Right renal cortex interstitium (tissue), 3 donors: ENCODE data around the gene PPY. TPM values are rescaled to one million over a fixed set of nuclear protein-coding genes. Genes with fewer than 3 reads are reported as not detected.
"Not testable (repeated sequence)": the region's sequence is repeated elsewhere in the genome, so short reads cannot be mapped to it uniquely, and the experiment has no call there.

Experiments
- DNase-seq, 3 donors: peaks; one replicate each; pipeline ENCODE4 v3.0.0-alpha.2; 2013; ENCODE audit warnings: low read depth in 3 of 3, low spot score in 2 of 3
- polyA plus RNA-seq, 3 donors: library from polyadenylated mRNA; unstranded; fragments of 120-200 nt; gene quantifications; one replicate each; pipeline ENCODE4 v1.2.1, GENCODE V29; 2013; ENCODE audit not compliant: insufficient read length in 3 of 3

PPY gene, protein sequence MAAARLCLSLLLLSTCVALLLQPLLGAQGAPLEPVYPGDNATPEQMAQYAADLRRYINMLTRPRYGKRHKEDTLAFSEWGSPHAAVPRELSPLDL
- polyA plus RNA-seq: under 1 TPM in 1 of 3 donors, not detected in 2; 0.60 TPM

DNA sequence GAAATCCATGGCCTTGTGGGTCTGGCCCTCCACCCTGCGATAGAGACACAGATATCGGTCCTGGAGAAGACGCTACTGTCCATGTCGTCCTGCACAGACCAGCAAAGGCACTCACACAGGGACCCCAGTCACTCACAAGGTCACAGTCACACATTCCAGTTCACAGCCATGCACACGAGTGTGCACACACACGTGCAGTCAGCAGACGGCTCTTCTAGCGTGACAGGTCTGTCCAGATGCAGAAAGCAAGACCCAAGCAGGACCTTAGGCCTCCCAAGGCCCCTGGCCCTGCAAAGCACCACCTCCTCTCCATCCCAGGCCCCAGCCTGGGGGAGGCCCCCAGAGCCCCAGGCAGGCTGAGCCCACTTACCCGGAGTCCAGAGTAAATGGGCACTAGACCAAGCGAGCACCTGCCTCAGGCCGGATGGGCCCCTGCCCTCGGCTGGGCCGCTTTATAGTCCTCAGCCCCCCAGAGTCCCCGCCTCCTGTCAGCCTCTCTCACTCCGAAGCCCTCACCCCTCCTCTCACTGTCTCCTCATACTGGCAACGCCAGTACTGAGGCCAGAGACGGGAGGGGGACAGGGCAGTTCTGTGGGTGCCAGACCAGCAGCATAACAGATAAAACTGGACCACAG lies at the start of gene PPY:
TSS of gene PPY (minus strand) at position 426 of the 635 bp plus-strand sequence. CDS start 822 bp downstream, outside the sequence.
- DNase-seq: no peak

DNA sequence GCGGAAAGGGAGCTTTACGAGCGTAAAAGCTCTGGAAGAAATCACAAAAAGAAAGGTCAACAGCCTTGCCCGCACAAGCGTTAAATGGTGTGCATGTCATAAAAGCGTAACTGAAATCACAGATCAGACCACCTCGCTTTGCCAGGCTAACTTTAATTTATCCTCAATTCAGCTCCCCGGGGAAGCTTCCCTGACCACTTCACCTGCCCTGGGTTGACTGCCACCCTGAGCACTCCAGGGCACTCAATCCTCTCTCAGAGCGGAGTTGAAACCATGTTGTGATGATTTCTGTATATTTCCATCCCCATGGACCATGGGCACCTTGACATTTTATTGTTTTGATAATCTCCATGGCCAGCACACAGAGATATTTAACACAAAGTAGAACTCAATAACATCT lies 46.0 kb upstream of the PPY start:
- DNase-seq: no peak

DNA sequence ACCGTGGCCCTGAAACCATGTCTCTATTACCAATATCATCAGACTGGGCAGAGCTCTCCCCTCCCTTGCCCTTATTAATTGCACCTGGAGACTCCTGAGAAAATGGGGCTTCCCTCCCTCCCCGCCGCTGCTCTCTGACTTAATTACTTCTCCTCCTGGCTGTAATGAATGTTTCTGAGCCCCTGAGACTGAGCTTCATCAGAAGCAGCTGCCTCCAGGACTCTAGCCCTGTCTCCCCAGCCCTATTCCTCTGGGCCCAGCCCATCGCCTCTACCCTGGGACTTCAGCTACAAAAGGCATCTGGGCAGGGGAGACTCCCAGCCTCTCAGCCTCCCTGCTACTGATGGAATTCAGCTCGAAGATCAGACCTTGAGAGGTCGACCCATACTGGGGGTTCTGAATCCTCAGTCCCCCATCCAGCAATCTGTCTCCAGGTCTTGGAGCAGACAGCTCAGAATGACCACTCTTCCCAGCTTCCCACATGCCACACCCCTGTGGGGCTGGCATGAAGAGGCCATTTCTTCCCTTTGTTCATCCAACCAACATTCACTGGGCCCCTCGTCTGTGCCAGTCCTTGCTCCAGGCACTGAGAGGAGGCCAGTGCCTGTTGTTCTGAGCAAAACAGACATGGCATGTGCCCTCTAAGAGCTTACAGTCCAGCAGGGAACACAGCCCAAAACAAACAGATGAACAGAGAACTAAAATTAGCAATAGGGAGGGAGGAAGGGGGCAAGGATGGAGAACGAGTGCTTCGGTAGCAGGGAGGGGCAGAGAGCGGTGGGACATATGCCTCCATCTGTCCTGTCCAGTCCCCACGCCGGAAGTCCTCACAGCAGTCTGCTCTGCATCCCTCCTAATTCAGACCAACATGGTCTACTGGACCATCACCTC lies 45.1 kb upstream of the PPY start:
- no peak for DNase-seq

- DNase-seq: no peak
Observed at GRCh38 chr17:43986225-43986981, 44.1 kb upstream of the PPY start.

GRCh38 chr17:43984521-43984920 lies 42.2 kb upstream of the PPY start:
- no peak for DNase-seq

- no peak for DNase-seq
Observed at GRCh38 chr17:43983515-43984411, 41.5 kb upstream of the PPY start.

GRCh38 chr17:43983196-43983514 lies 40.9 kb upstream of the PPY start:
- DNase-seq: no peak

DNA sequence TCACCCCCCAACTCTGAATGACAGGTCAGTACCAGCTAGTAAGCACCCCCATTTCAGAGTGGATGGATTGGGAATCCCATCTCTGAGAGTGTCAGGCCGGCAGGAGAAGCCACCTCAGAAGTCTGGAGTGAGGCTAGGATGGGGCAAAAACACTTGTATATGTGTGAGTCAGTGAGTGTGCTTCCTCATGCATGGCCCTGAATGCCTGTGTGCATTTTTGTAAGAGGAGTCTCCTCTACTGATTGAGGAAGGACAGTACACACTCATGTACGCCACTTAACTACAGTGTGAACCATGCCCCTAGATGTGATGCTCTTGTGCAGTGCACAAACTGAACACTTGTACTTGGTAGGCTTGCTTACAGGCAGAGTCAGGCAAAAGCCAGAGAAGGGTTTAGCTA lies 39.9 kb upstream of the PPY start:
- no peak for DNase-seq

- no peak for DNase-seq
Observed at GRCh38 chr17:43979671-43980070, 37.4 kb upstream of the PPY start.

DNA sequence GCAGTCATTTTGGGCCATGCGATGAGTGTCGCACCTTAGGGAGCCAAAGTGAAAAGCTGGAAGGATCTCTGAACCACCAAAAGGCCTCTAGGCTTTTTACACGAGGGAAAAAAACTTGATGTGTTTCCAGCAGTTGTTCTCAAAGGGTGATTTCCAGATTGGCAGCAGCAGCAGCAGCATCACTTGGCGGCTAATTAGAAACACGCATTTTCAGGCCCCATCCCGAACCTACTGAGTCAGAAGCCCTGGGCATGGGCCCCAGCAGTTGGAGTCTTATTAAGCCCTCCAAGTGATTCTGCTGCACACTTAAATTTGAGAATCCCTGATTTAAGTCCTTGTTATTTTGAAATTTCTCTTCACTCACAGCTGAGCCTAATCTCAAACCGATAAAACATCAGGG lies 36.7 kb upstream of the PPY start:
- no peak for DNase-seq

DNA sequence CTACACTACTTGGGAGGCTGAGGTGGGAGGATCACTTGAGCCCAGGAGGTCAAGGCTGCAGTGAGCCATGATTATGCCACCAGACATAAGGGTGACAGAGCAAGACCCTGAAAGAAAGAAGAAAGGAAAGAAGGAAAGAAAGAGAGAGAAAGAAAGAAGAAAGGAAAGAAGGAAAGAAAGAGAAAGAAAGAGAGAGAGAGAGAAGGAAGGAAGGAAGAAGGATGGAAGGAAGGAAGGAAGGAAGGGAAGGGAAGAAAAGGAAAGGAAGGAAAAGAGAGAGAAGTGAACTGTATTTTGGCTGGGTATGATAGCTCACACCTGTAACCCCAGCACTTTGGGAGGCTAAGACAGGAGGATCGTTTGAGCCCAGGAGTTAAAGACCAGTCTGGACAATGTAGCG lies 35.8 kb upstream of the PPY start:
- DNase-seq: no peak

DNA sequence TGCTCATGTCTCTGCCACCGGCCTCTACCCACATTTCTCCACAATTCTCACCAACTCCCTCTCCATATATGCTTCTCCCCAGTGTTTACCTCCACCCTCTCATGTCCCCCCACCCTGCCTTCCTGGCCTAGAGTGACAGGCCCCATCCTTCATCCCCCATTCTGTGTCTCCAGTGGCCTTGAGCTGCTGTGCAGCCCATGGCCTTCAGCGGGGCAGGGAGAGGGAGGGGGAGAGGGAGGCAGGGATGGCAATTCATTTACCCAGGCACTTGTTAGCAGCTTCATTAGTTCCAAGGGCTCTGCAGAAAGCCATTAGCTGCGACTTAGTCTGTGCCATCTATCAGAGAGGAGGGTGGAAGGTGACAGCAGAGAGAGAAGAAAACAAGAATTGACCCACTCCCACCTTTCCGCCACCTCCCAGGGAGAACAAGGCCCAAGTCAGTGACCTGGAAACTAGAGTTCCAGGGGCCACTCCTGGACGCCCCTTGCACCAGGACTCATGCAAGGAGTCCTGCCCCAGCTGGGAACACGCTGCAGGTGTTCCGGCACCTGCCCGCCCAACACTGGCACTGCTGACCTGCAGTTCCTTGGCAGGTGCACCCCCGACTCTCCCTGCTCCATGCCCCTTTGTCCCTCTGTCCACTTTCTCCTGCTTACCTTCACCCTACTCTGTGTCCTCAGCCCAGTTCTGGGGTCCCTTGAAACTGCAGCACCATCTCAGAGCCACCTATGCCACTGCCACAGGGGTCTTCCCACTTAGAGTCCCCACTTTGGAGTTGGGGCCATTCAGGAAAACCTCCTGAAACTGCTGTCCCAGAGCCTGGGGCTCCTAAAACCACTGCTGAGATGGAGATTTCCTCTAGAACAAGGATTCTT lies 34.9 kb upstream of the PPY start:
- no peak for DNase-seq

DNA sequence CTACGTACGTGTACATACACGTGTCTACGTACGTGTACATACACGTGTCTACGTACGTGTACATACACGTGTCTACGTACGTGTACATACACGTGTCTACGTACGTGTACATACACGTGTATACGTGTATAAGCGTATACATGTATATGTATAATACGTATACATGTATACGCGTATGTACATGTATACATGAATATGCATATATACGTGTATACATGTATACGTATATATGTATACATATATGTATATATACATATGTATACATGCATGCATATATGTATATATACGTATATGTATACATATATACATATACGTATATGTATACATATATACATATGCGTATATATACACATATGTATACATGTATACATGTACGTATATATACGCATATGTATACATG lies 33.6 kb upstream of the PPY start:
- no peak for DNase-seq

GRCh38 chr17:43974382-43975266 lies 32.3 kb upstream of the PPY start:
- no peak for DNase-seq

GRCh38 chr17:43972444-43973212 lies 30.4 kb upstream of the PPY start:
- DNase-seq: not testable (repeated sequence)

- not testable (repeated sequence) for DNase-seq
Observed at GRCh38 chr17:43971436-43971835, 29.2 kb upstream of the PPY start.

GRCh38 chr17:43970366-43970765 lies 28.1 kb upstream of the PPY start:
- DNase-seq: no peak
